Measurements from ENCODE around the gene LMNTD2.

DNA sequence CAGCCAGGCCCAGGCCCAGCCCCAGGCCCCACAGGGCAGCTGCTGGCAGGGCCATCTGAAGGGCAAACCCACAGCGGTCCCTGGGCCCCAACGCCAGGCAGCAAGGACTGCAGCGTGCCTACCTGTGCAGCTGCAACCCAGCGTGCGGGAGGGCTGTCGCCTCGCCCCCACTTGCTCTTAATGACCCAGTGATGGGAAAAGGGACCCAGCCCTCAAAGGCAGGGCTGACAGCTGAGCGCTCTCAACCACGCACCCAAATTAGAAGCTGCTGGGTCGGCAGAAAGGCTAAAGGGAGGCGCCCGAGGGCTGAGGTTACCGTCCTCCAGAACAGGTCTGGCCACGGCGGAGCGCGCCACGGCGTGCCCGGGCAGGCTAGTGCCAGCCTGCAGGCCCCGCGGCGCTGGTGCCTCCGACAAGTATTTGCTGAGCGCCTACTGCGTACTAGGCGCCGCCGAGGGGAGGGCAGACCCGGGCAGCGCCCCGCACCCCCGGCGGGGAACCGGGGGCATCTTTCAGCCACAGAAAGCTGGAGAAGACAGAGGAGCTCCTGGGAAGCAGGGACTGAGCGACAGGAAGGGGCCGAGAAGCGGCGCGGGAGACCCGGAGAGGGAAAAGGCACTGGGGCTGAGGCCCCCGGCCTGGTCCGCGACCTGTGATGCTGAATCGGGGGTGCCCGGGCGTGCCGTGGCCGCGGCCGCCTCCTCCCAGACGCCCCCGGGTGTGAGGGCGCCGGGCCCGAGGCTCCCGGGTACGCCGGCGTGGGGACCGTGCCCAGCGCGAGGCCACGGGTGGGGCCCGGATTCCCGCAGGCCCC is 25.9 kb downstream of the LMNTD2 start:
- TF ChIP-seq, protein P1, sequence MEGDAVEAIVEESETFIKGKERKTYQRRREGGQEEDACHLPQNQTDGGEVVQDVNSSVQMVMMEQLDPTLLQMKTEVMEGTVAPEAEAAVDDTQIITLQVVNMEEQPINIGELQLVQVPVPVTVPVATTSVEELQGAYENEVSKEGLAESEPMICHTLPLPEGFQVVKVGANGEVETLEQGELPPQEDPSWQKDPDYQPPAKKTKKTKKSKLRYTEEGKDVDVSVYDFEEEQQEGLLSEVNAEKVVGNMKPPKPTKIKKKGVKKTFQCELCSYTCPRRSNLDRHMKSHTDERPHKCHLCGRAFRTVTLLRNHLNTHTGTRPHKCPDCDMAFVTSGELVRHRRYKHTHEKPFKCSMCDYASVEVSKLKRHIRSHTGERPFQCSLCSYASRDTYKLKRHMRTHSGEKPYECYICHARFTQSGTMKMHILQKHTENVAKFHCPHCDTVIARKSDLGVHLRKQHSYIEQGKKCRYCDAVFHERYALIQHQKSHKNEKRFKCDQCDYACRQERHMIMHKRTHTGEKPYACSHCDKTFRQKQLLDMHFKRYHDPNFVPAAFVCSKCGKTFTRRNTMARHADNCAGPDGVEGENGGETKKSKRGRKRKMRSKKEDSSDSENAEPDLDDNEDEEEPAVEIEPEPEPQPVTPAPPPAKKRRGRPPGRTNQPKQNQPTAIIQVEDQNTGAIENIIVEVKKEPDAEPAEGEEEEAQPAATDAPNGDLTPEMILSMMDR (IDR thresholded peaks at IDR 0.05) = peak in 1 of 6 experiments; percentile 23
- TF ChIP-seq POLR2A (IDR thresholded peaks at IDR 0.05) = no peak
